ENCODE data around the gene LPP.
A peak's percentile ranks its signal among the peaks of the same experiment; 100 is the strongest.
"Not testable (repeated sequence)": the region's sequence is repeated elsewhere in the genome, so short reads cannot be mapped to it uniquely, and the experiment has no call there.

LPP gene

DNA sequence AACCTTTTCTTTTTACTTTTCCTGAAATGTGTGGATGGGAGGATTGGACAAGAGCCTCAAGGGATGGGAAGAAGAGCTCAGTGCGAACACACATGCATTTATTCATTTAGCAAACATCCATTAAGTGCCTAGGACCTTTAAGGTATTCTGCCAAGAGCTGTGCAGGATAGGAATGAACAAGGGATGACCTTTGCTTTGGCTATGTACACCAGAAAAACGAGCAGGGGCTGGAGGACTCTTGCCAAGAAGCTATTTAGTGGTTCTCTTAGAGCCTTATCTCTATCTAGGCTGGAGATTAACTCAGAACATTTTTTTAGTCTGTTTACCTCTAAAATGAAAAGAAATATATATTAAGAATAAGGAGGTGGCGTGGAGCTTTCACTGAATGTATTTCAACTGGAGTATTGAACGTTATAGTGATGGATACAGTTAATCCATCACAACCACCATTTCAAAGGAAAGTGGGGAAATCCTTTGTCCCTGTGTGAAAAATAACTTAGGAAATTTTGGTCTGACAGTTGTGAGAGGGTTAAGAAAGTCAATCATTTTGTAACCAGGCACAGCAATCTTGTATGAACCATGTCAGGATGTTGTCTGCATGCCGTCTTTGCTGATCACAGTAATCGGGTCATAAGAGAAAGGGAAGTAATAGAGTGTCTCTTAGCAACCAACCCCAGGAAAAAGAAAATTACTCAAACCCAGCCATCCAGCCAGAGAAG lies 279.0 kb downstream of the LPP start:
- DNase-seq (ENCODE audit: low read depth in 2 of 2), result no peak

GRCh38 chr3:188433521-188434150 lies 279.7 kb downstream of the LPP start:
- no peak for DNase-seq (ENCODE audit: low read depth in 2 of 2)

DNA sequence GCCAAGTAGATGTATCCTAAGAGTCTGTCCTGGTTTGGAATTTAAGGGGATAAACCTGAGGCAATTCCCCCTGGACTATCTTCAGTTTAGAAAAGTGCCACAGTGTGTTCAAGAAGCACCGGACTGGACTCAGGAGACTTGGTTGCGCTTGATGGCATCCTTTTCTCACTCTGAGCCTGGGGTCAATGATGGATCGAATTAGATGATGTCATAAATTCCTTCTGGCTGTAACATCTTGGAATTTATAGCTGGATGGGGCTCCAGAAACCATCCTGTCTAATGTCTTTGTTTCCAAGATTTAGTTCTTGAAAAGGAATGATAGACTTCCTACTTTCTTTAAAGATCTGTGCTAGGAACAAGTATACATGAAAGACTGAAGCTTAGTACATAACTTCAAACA lies 280.6 kb downstream of the LPP start:
- no peak for DNase-seq (ENCODE audit: low read depth in 2 of 2)

GRCh38 chr3:188435266-188435665 lies 281.3 kb downstream of the LPP start:
- no peak for DNase-seq (ENCODE audit: low read depth in 2 of 2)

- no peak for DNase-seq (ENCODE audit: low read depth in 2 of 2)
These were observed 284.0 kb downstream of the LPP start for GRCh38 chr3:188437926-188438325.

DNA sequence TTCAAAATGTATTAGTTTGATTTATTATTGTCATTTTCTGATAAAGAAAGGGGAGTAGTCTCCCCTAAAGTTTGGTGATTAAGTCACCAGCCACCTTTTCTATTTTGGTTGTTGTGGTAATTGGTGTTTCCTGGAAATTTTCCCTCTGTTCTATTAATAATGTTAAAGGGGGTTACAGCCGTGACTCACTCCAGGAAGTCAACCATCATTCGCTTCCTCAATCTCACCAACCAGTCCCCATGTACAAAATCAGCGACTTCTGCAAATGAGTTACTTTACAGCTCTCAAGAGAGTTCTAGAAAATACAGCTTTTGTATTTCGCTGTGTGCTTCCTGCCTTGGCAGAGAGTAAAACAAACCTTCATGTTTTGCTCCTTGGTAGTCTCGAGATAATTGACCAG lies 285.1 kb downstream of the LPP start:
- peak in 1 of 2 donors; percentile 7 for DNase-seq (ENCODE audit: low read depth in 2 of 2)

GRCh38 chr3:188440340-188440972 lies 286.5 kb downstream of the LPP start:
- no peak for DNase-seq (ENCODE audit: low read depth in 2 of 2)

GRCh38 chr3:188442430-188442829 lies 288.5 kb downstream of the LPP start:
- DNase-seq (ENCODE audit: low read depth in 2 of 2), result no peak

GRCh38 chr3:188445175-188445574 lies 291.2 kb downstream of the LPP start:
- not testable (repeated sequence) for DNase-seq (ENCODE audit: low read depth in 2 of 2)

GRCh38 chr3:188446014-188446413 lies 292.1 kb downstream of the LPP start:
- DNase-seq (ENCODE audit: low read depth in 2 of 2), result no peak

DNA sequence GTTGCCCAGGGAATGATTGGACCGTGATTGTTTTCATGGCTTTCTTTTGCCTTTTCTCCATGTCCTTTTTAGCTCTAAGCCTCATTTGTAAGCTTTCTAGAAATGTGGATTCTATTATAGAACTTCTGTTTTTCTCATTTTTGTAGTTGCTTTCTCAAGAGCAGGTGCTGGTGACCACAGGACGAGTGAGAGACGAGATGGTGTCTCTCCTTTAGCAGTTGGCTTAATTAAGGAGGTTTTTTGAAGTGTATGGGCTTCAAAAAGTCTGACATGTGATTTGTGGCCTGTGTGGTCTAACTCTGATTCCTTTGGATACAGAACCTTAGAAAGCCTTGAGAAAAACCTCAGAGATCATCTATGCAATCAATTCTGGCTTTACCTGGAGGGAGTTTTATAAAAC lies 292.8 kb downstream of the LPP start:
- DNase-seq (ENCODE audit: low read depth in 2 of 2), result no peak

GRCh38 chr3:188448813-188449212 lies 294.9 kb downstream of the LPP start:
- no peak for DNase-seq (ENCODE audit: low read depth in 2 of 2)

- DNase-seq (ENCODE audit: low read depth in 2 of 2), result no peak
These were observed 295.5 kb downstream of the LPP start for GRCh38 chr3:188449421-188449820.

GRCh38 chr3:188452158-188452772 lies 298.3 kb downstream of the LPP start:
- no peak for DNase-seq (ENCODE audit: low read depth in 2 of 2)

DNA sequence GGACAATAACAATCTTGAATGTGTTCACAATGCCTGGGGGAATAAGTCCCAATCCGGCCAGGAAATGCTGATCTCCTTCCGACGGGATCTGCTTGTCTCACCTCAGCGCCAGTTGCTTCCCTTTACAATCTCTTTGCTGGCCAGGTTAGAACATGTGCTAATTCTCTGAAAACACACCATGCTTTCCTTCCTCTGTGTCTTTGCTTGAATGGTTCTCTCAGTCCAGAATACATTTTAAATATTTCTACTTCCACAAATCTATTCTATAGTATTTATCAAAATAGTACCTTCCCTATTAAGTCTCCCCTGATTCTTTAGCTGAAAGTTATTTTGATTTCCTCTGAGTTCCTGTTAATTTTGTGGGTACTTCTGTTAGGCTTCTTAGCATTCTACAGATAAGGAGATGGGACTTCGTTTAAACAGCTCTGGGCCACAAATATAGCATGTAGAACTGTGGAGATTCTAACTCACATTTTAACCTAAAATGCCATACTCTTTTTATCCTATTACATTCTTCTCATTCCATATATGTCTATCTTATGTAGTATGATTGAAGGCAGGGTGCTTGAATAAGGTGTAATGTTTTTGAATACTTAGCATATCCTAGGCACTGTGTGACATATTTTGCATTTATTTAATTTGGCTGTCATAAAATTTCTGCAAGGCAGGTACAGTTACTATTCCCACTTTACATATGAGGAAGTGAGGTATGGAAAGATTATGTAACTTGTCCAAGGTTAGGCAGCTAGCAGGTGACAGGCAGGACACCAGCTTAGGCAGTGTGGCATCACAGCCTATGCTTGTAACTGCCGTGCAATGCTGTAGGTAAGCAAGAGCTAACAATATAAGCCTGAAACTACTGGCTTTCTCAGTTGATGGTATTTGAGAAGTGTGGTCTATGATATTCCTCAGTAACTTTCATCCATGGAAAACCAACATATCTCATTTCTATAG lies 299.8 kb downstream of the LPP start:
- no peak for DNase-seq (ENCODE audit: low read depth in 2 of 2)

DNA sequence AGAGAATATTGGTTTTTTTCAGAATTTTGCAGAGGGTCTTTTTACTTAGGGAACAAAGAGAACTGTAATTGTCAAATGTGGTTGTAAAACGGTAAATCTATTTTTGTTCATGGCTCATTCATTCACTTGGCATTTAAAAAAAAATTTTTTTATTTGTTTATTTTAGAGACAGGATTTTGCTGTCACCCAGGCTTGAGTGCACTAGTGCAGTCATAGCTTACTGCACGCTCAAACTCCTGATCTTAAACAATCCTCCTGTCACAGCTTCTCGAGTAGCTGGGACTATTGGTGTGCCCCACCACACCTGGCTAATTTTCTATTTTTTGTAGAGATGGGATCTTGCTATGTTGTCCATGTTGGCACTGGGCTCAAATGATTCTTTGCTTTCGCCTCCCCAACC lies 301.8 kb downstream of the LPP start:
- DNase-seq (ENCODE audit: low read depth in 2 of 2), result no peak

- no peak for DNase-seq (ENCODE audit: low read depth in 2 of 2)
These were observed 304.8 kb downstream of the LPP start for GRCh38 chr3:188458756-188459155.

DNA sequence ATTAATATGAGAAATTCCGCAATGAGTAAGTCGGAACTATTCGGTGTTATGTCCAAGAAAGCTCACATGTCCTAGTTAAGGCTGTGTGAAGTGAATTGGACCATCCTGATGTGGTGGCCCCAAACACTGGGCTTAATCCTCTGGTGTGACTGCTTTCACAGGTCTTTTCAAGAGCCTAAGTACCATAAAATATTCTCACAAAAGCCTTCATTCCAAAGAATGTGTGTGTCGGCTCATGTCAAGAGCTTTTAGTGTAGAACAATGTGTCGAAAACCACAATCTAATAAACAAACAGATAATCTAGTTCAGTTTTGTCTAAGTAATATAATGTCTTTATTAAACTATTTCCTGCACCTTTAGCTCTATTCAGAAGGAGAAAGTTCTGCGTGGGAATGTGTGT lies 311.4 kb downstream of the LPP start:
- DNase-seq (ENCODE audit: low read depth in 2 of 2), result no peak

GRCh38 chr3:188468196-188468595 lies 314.2 kb downstream of the LPP start:
- DNase-seq (ENCODE audit: low read depth in 2 of 2), result no peak

DNA sequence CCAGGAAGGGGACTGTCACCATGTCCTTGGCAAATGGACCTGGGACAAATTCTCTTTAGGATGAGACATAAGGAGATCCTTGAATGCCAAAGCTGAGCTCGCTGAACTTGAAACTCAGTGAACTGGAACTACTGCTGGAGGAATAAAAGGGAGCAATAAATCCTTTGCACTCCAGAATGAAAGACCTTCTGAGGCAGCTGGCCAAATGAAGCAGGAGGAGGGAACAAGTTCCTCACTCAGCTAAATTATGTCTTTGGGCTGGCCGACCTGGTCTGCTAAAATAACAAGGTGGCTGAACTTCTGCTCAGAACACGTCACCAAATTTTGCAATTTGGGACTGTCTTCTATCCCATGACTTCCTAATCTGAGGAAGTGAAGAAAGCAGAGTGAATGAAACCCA lies 314.7 kb downstream of the LPP start:
- no peak for DNase-seq (ENCODE audit: low read depth in 2 of 2)

- DNase-seq (ENCODE audit: low read depth in 2 of 2), result no peak
These were observed 315.4 kb downstream of the LPP start for GRCh38 chr3:188469228-188469885.
